ENCODE data around the gene PRLH.

PRLH gene

DNA sequence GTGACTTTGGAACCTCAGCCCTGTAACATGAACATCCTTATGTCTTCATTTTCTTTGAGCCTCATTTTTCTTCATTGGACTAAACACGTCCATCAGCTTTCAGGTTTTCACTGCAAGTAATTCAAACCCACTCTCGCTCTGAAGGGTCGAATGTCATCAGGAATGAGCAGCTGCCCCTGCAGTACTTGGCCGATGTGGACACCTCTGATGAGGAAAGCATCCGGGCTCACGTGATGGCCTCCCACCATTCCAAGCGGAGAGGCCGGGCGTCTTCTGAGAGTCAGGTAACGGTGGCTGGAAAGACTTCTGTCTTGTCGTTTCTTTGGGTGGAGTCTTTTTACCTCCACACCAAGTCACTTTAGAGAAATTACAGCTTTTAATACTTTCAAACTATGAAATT, 39.1 kb upstream of the PRLH start:
- H3K9me3 ChIP-seq (ENCODE audit: insufficient read depth, low read length): no peaks in the 10 kb centered on the region
- no peak overlapping the region for H3K4me3 ChIP-seq (ENCODE audit: insufficient read length, low read depth)
- H3K36me3 ChIP-seq (ENCODE audit: insufficient read depth, insufficient read length, low read length): no peaks in the 10 kb centered on the region
- H3K27me3 ChIP-seq (ENCODE audit: insufficient read depth, insufficient read length): no peaks in the 10 kb centered on the region
- TF ChIP-seq ZNF274 (IDR thresholded peaks at IDR 0.05; ENCODE audit: low read depth, low read length) (no peak), YY1 (IDR thresholded peaks at IDR 0.05; ENCODE audit: insufficient read depth, insufficient read length) (no peak), SUZ12 (IDR thresholded peaks at IDR 0.05; ENCODE audit: extremely low read depth, insufficient read depth, insufficient read length) (no peak)
- peaks cover 11% of the 10 kb centered on the region for H3K4me1 ChIP-seq (ENCODE audit: insufficient read depth, insufficient read length)
- no peak for DNase-seq (ENCODE audit: low read depth, low spot score)
- no peak overlapping the region for H3K9ac ChIP-seq (ENCODE audit: insufficient read length, low read depth)

DNA sequence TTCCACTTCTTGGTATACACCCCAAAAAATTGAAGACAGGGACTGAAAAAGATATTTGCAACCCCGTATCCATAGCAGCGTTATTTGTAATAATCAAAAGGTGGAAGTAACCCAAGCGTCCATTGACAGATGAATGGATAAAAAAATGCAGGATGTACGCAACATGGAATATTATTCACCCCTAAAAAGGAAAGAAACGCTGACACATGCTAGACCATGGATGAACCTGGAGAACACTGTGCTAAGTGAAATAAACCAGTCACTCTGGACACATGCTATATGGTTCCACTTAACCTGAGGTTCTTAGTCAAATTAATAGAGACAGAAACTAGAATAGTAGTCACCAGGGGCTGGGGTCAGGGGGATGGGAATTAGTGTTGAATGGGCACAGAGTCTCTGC, 38.6 kb upstream of the PRLH start:
- Histone ChIP-seq H3K9ac (ENCODE audit: insufficient read length, low read depth) (no peak overlapping the region), H3K36me3 (ENCODE audit: insufficient read depth, insufficient read length, low read length) (no peaks in the 10 kb centered on the region), H3K4me3 (ENCODE audit: insufficient read length, low read depth) (no peak overlapping the region), H3K9me3 (ENCODE audit: insufficient read depth, low read length) (no peaks in the 10 kb centered on the region), H3K4me1 (ENCODE audit: insufficient read depth, insufficient read length) (peaks cover 11% of the 10 kb centered on the region), H3K27me3 (ENCODE audit: insufficient read depth, insufficient read length) (no peaks in the 10 kb centered on the region)
- TF ChIP-seq SUZ12 (IDR thresholded peaks at IDR 0.05; ENCODE audit: extremely low read depth, insufficient read depth, insufficient read length) (no peak), YY1 (IDR thresholded peaks at IDR 0.05; ENCODE audit: insufficient read depth, insufficient read length) (no peak), ZNF274 (IDR thresholded peaks at IDR 0.05; ENCODE audit: low read depth, low read length) (no peak)
- no peak for DNase-seq (ENCODE audit: low read depth, low spot score)

DNA sequence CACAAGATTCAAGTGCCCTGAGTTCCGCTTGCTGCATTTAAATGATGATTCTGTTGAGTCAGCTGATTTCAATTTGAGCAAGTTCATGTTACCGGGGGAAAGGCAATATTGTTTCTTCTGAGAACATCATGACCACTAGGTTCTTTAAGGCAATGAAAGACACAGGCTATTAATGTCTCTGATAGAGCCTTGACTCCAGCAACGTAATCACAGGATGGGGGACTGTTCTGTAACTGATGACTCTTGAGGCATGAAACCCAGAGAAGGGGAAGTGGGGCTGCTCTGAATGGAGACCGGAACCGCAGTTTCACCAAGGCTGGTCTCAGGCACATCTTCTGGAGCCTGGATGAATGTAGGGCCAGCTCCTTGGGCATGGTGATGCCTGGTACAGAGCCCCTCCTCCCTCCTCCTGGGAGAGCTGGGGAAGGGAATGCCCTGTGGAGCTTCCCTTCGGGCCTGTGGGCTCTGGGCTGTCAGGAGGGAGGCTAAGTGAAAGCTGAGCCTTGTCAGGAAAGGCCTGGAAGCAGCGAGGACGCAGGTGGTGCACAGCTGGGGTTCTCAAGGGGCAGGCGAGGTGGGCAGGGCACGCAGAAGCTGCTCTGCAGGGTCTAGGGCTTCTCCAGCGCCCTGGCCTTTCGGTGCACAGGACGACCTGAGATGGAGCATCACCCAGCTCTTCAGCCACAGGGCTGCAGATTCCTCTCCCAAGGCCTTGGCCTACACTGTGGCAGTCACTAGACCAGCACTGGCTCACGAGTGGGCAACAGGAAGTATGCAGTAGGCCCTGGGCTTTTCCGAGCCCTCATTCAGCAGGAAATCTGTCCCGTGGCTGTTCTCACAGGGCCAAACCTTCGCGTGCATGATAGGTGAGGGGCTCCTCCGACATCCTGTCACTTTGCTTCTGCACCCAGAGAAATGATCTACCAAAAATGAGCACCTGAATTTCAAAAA, 36.6 kb upstream of the PRLH start:
- Histone ChIP-seq H3K4me1 (ENCODE audit: insufficient read depth, insufficient read length) (peaks cover 8% of the 10 kb centered on the region), H3K27me3 (ENCODE audit: insufficient read depth, insufficient read length) (peaks cover 4% of the 10 kb centered on the region), H3K9ac (ENCODE audit: insufficient read length, low read depth) (no peak overlapping the region), H3K36me3 (ENCODE audit: insufficient read depth, insufficient read length, low read length) (no peaks in the 10 kb centered on the region), H3K9me3 (ENCODE audit: insufficient read depth, low read length) (no peaks in the 10 kb centered on the region), H3K4me3 (ENCODE audit: insufficient read length, low read depth) (no peak overlapping the region)
- TF ChIP-seq ZNF274 (IDR thresholded peaks at IDR 0.05; ENCODE audit: low read depth, low read length) (no peak), YY1 (IDR thresholded peaks at IDR 0.05; ENCODE audit: insufficient read depth, insufficient read length) (no peak), SUZ12 (IDR thresholded peaks at IDR 0.05; ENCODE audit: extremely low read depth, insufficient read depth, insufficient read length) (no peak)
- no peak for DNase-seq (ENCODE audit: low read depth, low spot score)

DNA sequence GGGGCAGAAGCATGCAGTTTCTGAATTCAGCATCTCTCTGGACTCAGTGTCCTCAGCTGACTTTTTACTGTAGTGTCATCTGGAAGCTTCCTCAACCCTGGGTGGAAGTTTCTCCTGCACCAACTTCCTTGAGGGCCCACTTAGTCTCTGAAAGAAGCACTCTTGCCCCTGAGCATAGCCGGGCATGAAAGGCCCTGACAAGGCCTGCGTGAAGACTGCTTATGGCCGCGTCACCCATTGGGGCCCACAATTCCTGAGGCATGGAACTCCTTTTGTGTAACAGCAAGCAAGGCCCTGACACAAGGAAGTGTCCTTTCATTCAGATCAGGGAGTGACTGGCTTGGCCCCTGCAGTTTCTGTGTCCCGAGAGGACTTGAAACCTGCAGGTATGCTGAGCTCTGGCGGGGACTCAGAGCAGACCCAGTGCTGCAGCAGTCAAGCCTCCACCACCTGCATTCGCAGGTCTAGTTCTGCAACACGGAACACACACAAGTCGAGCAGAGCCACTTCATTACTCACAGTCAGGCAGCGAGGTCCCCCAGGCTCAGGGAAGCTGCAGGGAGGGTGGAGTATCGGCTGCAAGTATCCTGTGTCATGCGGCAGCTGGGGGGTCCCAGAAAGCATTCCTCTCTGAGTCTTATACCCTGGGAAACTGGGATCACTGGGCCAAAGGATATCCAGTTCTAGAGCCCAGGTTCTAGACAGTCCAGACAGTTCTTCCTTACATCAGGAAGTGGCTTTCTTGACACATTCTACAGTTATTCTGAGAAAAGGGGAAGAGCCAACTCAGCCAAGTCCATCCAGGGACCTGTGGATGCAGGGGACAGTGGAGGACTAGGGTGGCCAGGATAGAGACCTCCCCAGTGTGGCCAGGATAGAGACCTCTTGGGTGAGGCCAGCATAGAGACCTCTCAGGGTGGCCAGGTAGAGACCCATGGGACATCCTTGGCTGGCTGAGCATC, 35.6 kb upstream of the PRLH start:
- Histone ChIP-seq H3K9ac (ENCODE audit: insufficient read length, low read depth) (no peak overlapping the region), H3K36me3 (ENCODE audit: insufficient read depth, insufficient read length, low read length) (no peaks in the 10 kb centered on the region), H3K4me1 (ENCODE audit: insufficient read depth, insufficient read length) (peaks cover 4% of the 10 kb centered on the region), H3K9me3 (ENCODE audit: insufficient read depth, low read length) (no peaks in the 10 kb centered on the region), H3K27me3 (ENCODE audit: insufficient read depth, insufficient read length) (peaks cover 4% of the 10 kb centered on the region), H3K4me3 (ENCODE audit: insufficient read length, low read depth) (no peak overlapping the region)
- DNase-seq (ENCODE audit: low read depth, low spot score): no peak
- TF ChIP-seq SUZ12 (IDR thresholded peaks at IDR 0.05; ENCODE audit: extremely low read depth, insufficient read depth, insufficient read length) (no peak), YY1 (IDR thresholded peaks at IDR 0.05; ENCODE audit: insufficient read depth, insufficient read length) (no peak), ZNF274 (IDR thresholded peaks at IDR 0.05; ENCODE audit: low read depth, low read length) (no peak)

DNA sequence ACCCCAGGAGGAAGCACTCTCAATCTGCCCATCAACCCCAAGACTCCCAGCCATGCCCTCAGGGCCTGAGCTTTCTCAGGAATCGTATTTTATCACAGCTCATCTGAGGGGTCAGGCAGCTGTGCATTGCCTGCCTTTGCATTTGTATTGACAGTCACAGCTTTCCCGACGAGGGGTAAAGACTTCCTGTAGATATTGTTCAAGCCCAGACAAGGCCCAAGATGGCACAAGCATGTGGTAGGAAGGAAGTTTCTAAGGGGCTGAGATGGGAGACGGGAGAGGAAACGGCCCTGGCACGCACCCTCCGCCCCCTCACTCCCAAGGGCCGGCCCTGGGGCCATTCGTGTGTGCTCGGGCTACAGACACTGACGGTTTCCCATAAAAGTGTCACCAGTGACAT, 34.2 kb upstream of the PRLH start:
- peak; percentile 36 for DNase-seq (ENCODE audit: low read depth, low spot score)
- H3K4me3 ChIP-seq (ENCODE audit: insufficient read length, low read depth): no peak overlapping the region
- H3K36me3 ChIP-seq (ENCODE audit: insufficient read depth, insufficient read length, low read length): no peaks in the 10 kb centered on the region
- no peaks in the 10 kb centered on the region for H3K9me3 ChIP-seq (ENCODE audit: insufficient read depth, low read length)
- no peak overlapping the region for H3K9ac ChIP-seq (ENCODE audit: insufficient read length, low read depth)
- peaks cover 4% of the 10 kb centered on the region for H3K4me1 ChIP-seq (ENCODE audit: insufficient read depth, insufficient read length)
- TF ChIP-seq SUZ12 (IDR thresholded peaks at IDR 0.05; ENCODE audit: extremely low read depth, insufficient read depth, insufficient read length): no peak
- no peak for TF ChIP-seq YY1 (IDR thresholded peaks at IDR 0.05; ENCODE audit: insufficient read depth, insufficient read length)
- TF ChIP-seq ZNF274 (IDR thresholded peaks at IDR 0.05; ENCODE audit: low read depth, low read length): no peak
- H3K27me3 ChIP-seq (ENCODE audit: insufficient read depth, insufficient read length): peaks cover 4% of the 10 kb centered on the region

DNA sequence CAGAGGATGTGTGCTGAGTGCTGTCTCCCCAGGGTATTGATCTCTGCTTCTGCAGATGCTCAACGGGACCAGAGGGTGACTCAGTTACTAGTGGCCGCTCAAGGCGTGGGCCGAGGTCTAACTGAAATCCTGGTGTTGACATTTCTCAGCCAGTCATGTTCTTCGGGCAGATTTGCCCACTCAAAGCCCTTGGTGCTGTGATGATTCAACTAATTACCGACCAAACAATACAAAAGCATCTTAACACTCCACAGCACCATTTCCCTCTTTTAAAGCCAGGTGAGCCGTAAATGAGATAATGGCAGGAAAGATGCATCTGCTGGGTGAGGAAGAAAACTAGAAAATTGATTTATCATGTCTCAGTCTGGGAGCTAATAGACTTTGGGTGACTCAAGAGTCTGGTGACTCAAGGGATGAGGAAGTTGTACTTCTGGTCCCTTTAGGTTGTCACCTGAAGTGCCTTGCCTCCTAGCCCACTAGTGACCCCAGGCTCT, 32.7 kb upstream of the PRLH start:
- TF ChIP-seq YY1 (IDR thresholded peaks at IDR 0.05; ENCODE audit: insufficient read depth, insufficient read length) (no peak), ZNF274 (IDR thresholded peaks at IDR 0.05; ENCODE audit: low read depth, low read length) (no peak), SUZ12 (IDR thresholded peaks at IDR 0.05; ENCODE audit: extremely low read depth, insufficient read depth, insufficient read length) (no peak)
- no peaks in the 10 kb centered on the region for H3K9me3 ChIP-seq (ENCODE audit: insufficient read depth, low read length)
- H3K4me1 ChIP-seq (ENCODE audit: insufficient read depth, insufficient read length): peaks cover 6% of the 10 kb centered on the region
- peaks cover 4% of the 10 kb centered on the region for H3K27me3 ChIP-seq (ENCODE audit: insufficient read depth, insufficient read length)
- no peak overlapping the region for H3K9ac ChIP-seq (ENCODE audit: insufficient read length, low read depth)
- DNase-seq (ENCODE audit: low read depth, low spot score): no peak
- no peak overlapping the region for H3K4me3 ChIP-seq (ENCODE audit: insufficient read length, low read depth)
- no peaks in the 10 kb centered on the region for H3K36me3 ChIP-seq (ENCODE audit: insufficient read depth, insufficient read length, low read length)

All from NT2/D1 (cell line).